Spleen (tissue), 11 donors: ENCODE data around the gene RAD51C. TPM values are rescaled to one million over a fixed set of nuclear protein-coding genes. Genes with fewer than 3 reads are reported as not detected.
"Not testable (repeated sequence)": the region's sequence is repeated elsewhere in the genome, so short reads cannot be mapped to it uniquely, and the experiment has no call there.

Experiments
- DNase-seq: peaks from one replicate; pipeline ENCODE4 v3.0.0-alpha.2; 2020
- H3K27ac ChIP-seq, 8 donors: fragments of 200-600 bp; sonication (generic) in 7 of 8; 1 replicate in 4 of 8; 2 replicates in 4 of 8; pipeline versions ENCODE4 v1.5.0 to v1.8.0; 2016 to 2021; ENCODE audit warnings: inconsistent platforms in 4 of 8, mild to moderate bottlenecking in 4 of 8, moderate library complexity in 1 of 8
- H3K27me3 ChIP-seq, 7 donors: fragments of 200-600 bp; sonication (generic) in 6 of 7; replicated peaks in 1 of 7; 1 replicate in 4 of 7; 2 replicates in 3 of 7; pipeline versions ENCODE4 v1.5.0 to v1.8.0; 2016 to 2021; ENCODE audit warnings: inconsistent platforms in 3 of 7, mild to moderate bottlenecking in 1 of 7
- H3K36me3 ChIP-seq, 6 donors: fragments of 200-600 bp; sonication (generic) in 5 of 6; 1 replicate in 4 of 6; 2 replicates in 2 of 6; pipeline versions ENCODE4 v1.5.0 to v1.8.0; 2016 to 2021; ENCODE audit warnings: inconsistent platforms in 2 of 6
- H3K4me1 ChIP-seq, 6 donors: fragments of 200-600 bp; sonication (generic) in 5 of 6; 1 replicate in 3 of 6; 2 replicates in 3 of 6; pipeline versions ENCODE4 v1.5.0 to v1.8.0; 2016 to 2021; ENCODE audit warnings: inconsistent platforms in 3 of 6
- H3K4me3 ChIP-seq, 8 donors: fragments of 200-600 bp; sonication (generic) in 7 of 8; 1 replicate in 4 of 8; 2 replicates in 4 of 8; pipeline versions ENCODE4 v1.5.0 to v1.8.0; 2016 to 2021; ENCODE audit warnings: inconsistent platforms in 4 of 8, mild to moderate bottlenecking in 4 of 8, moderate library complexity in 2 of 8
- H3K9me3 ChIP-seq, 8 donors: fragments of 200-600 bp; sonication (generic) in 7 of 8; 1 replicate in 4 of 8; 2 replicates in 4 of 8; pipeline versions ENCODE4 v1.5.0 to v1.8.0; 2016 to 2021; ENCODE audit warnings: inconsistent platforms in 4 of 8
- CTCF ChIP-seq, 11 experiments: fragments of 200-600 bp in 7 of 11; fragments of 450-650 bp in 4 of 11; sonication (generic) in 4 of 11; IDR thresholded peaks in 8 of 11; conservative IDR thresholded peaks in 3 of 11; 1 replicate in 7 of 11; 2 replicates in 4 of 11; pipeline versions ENCODE4 v1.4.0 to v1.8.0; 2016 to 2021; ENCODE audit warnings: antibody characterized with exemption in 11 of 11, inconsistent platforms in 4 of 11, mild to moderate bottlenecking in 1 of 11
- POLR2A ChIP-seq, 3 donors: fragments of 450-650 bp; IDR thresholded peaks; one replicate each; pipeline ENCODE4 v1.5.1; 2017; ENCODE audit warnings: antibody characterized with exemption in 3 of 3, mild to moderate bottlenecking in 1 of 3
- POLR2AphosphoS5 ChIP-seq, 3 donors: sonication (generic); formaldehyde crosslinking; IDR thresholded peaks; one replicate each; pipeline ENCODE4 v1.5.1; 2017; ENCODE audit warnings: antibody characterized with exemption in 3 of 3
- WGBS, 5 donors: extraction: QIAGEN DNeasy Blood & Tissue Kit in 3 of 5; methylation state at CpG; one replicate each; pipeline versions ENCODE4 v1.1.5 to v1.1.7; 2013 to 2018; 5-methylcytosine and 5-hydroxymethylcytosine counted together
- intact Hi-C: fragments of 100-400 bp; cut with DNase I; formaldehyde crosslinking; loops from one replicate; pipeline ENCODE4 v1.15.0; 2023; ENCODE audit warnings: low total_unique reads
- polyA plus RNA-seq, 3 donors: library from polyadenylated mRNA; stranded (reverse); fragments of 200-250 nt; gene quantifications; one replicate each; pipeline ENCODE4 v1.2.1, GENCODE V29; 2013
- total RNA-seq, 7 donors: library from RNA; depleted of rRNA in 3 of 7; stranded (reverse); fragments of >200 nt in 3 of 7; fragmentation: NEBNext Ultra II Directional in 4 of 7; extraction: Animal tissue kit (Norgen Biotek cat#: 25700) in 4 of 7; gene quantifications; one replicate each; pipeline versions ENCODE4 v1.1.0 to v1.2.1, GENCODE V29; 2016 to 2021
- donor health status: healthy with polysubstance abuse.
- donor health status: DM: no; HTN: no; CAD: no; lungs with moderate emphysema.
- donor health status: DM: no; HTN: no; CAD: no.
- donor health status: Bipolar disorder and iron deficiency.
- donor health status: healthy.
- donor health status: DM: no; HTN: no; CAD: no.
- donor health status: DM: yes; HTN: yes; CAD: no.

Gene RAD51C
- total and polyA plus RNA-seq, 10 donors, result 19.6 to 28.5 (median 23.5) TPM

GRCh38 chr17:58763263-58763662, 70.9 kb downstream of the RAD51C start:
- WGBS, 5 donors, result 32 to 48% (median 38%) methylated on average over 1 of the region's 1 CpG
- Histone ChIP-seq H3K4me3 (no peak overlapping the region), H3K27ac (no peak overlapping the region), H3K4me1 (no peaks in the 10 kb centered on the region), H3K9me3 (no peaks in the 10 kb centered on the region), H3K27me3 (peaks cover 0 to 52% (median 26%) of the 10 kb centered on the region in 7 donors), H3K36me3 (no peaks in the 10 kb centered on the region)
- no peak for DNase-seq
- TF ChIP-seq POLR2A (IDR thresholded peaks at IDR 0.05) (no peak), POLR2AphosphoS5 (IDR thresholded peaks at IDR 0.05) (no peak)
- intact Hi-C loops, result no loop called here

DNA sequence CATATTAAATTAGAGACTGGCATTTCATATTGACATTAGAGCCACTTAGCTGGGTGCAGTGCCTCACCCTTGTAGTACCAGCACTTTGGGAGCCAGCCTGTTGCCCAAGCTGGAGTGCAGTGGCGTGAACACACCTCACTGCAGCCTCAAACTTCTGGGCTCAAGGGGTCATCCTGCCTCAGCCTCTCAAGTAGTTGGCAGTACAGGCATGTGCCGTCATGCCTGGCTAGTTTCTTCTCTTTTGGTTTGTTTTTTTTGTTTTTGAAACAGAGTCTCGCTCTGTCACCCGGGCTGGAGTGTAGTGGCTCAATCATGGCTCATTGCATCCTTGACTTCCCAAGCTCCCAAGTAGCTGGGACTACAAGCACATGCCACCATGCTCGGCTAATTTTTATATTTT, 72.0 kb downstream of the RAD51C start:
- H3K9me3 ChIP-seq, result no peaks in the 10 kb centered on the region
- intact Hi-C loops, result no loop called here
- no peak overlapping the region for H3K4me3 ChIP-seq
- WGBS, 5 donors, result 56 to 85% (median 75%) methylated on average over 5 of the region's 5 CpGs
- no peak for DNase-seq
- no peak overlapping the region for H3K27ac ChIP-seq
- H3K27me3 ChIP-seq, result peaks cover 0 to 51% (median 19%) of the 10 kb centered on the region in 7 donors
- no peaks in the 10 kb centered on the region for H3K4me1 ChIP-seq
- H3K36me3 ChIP-seq, result no peaks in the 10 kb centered on the region
- no peak for TF ChIP-seq CTCF (IDR thresholded peaks at IDR 0.05 in 8 of 11, conservative IDR thresholded peaks at IDR 0.05 in 3 of 11)
- no peak for TF ChIP-seq POLR2AphosphoS5 (IDR thresholded peaks at IDR 0.05)
- TF ChIP-seq POLR2A (IDR thresholded peaks at IDR 0.05), result no peak

GRCh38 chr17:58778482-58778881, 86.1 kb downstream of the RAD51C start:
- H3K4me3 ChIP-seq, H3K27ac ChIP-seq, H3K27me3 ChIP-seq, intact Hi-C loops, H3K36me3 ChIP-seq, H3K9me3 ChIP-seq, DNase-seq, H3K4me1 ChIP-seq: not testable (repeated sequence)
- 75 to 80% (median 78%) methylated on average over 5 of the region's 5 CpGs for WGBS, 5 donors

DNA sequence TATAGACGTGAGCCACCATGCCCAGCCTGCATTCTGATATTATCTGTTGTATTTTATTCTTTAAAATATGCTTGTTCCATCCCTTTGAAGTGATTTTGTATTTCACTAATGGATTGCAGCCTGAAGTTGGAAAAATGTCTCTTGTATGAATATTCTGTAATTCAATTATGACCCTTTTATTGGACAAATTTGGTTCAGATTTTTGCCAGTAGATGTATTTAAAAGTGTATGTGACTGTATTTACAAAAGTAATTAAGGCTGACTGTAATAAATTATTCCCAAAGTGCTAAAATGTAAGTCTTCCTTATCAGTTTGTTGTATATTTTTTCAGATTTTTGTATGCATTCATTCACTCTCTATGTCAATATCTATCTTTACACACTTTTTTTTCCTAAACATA, 87.0 kb downstream of the RAD51C start:
- no peak for TF ChIP-seq POLR2AphosphoS5 (IDR thresholded peaks at IDR 0.05)
- TF ChIP-seq POLR2A (IDR thresholded peaks at IDR 0.05), result no peak
- no peak for TF ChIP-seq CTCF (IDR thresholded peaks at IDR 0.05 in 8 of 11, conservative IDR thresholded peaks at IDR 0.05 in 3 of 11)
- WGBS, 5 donors, result 59 to 86% (median 75%) methylated on average over 1 of the region's 1 CpG
- Histone ChIP-seq H3K36me3 (no peaks in the 10 kb centered on the region), H3K27me3 (no peaks in the 10 kb centered on the region), H3K27ac (no peak overlapping the region), H3K4me3 (no peak overlapping the region), H3K4me1 (no peaks in the 10 kb centered on the region), H3K9me3 (no peaks in the 10 kb centered on the region)
- intact Hi-C loops, result no loop called here
- DNase-seq, result no peak

- no peak overlapping the region for H3K27ac ChIP-seq
- no peak for TF ChIP-seq POLR2A (IDR thresholded peaks at IDR 0.05)
- no peak for TF ChIP-seq CTCF (IDR thresholded peaks at IDR 0.05 in 8 of 11, conservative IDR thresholded peaks at IDR 0.05 in 3 of 11)
- TF ChIP-seq POLR2AphosphoS5 (IDR thresholded peaks at IDR 0.05), result no peak
- intact Hi-C loops, result no loop called here
- H3K4me3 ChIP-seq, result no peak overlapping the region
- H3K27me3 ChIP-seq, result no peaks in the 10 kb centered on the region
- H3K9me3 ChIP-seq, result no peaks in the 10 kb centered on the region
- H3K36me3 ChIP-seq, result no peaks in the 10 kb centered on the region
- H3K4me1 ChIP-seq, result no peaks in the 10 kb centered on the region
- WGBS, 5 donors, result 86 to 95% (median 92%) methylated on average over 4 of the region's 4 CpGs
- no peak for DNase-seq
Observed at GRCh38 chr17:58783380-58783779, 91.0 kb downstream of the RAD51C start.
